CD4-positive, alpha-beta T cell (primary cell): Measurements from ENCODE around the gene PAPPA. TPM values are rescaled to one million over a fixed set of nuclear protein-coding genes. Genes with fewer than 3 reads are reported as not detected.

Experiments used
- ATAC-seq: fragments of 200-7000 bp; cut with Tn5 transposase; one replicate; pipeline ENCODE4 v1.10.0; 2022; ENCODE audit warnings: mild to moderate bottlenecking; ENCODE audit not compliant: poor library complexity
- CTCF ChIA-PET: fragments of 350-600 bp; sonication (Branson Sonifier 250); formaldehyde crosslinking; loops from one replicate; lab custom pipeline; 2021; ENCODE audit warnings: antibody characterized with exemption, inconsistent platforms; lab: Charles Lee
- POLR2A ChIA-PET: fragments of 350-600 bp; sonication (Branson Sonifier 250); formaldehyde crosslinking; loops from one replicate; lab custom pipeline; 2021; ENCODE audit warnings: antibody characterized with exemption, inconsistent platforms; lab: Charles Lee
- DNase-seq, 14 experiments: peaks; one replicate each; pipeline ENCODE4 v3.0.0-alpha.2; 2013 to 2020; ENCODE audit warnings: mixed read lengths in 2 of 14
- H3K27ac ChIP-seq, 2 donors: one replicate each; pipeline versions ENCODE4 v1.5.1 to v1.7.0; 2013; ENCODE audit warnings: low read length in 2 of 2, low read depth in 1 of 2, mild to moderate bottlenecking in 1 of 2
- H3K27me3 ChIP-seq, 2 experiments: 1 replicate in 1 of 2; 2 replicates in 1 of 2; pipeline versions ENCODE4 v1.6.1 to v1.7.0; 2013; ENCODE audit warnings: low read length in 2 of 2, control low read depth in 1 of 2, mild to moderate bottlenecking in 1 of 2, moderate library complexity in 1 of 2; ENCODE audit not compliant: insufficient read depth in 2 of 2, control insufficient read depth in 1 of 2
- H3K36me3 ChIP-seq: one replicate; pipeline ENCODE4 v1.6.1; 2013; ENCODE audit warnings: low read length, control low read depth; ENCODE audit not compliant: insufficient read depth
- H3K4me1 ChIP-seq: one replicate; pipeline ENCODE4 v1.6.1; 2013; ENCODE audit warnings: low read length, control low read depth; ENCODE audit not compliant: insufficient read depth
- H3K4me3 ChIP-seq: one replicate; pipeline ENCODE4 v1.5.1; 2013; ENCODE audit warnings: mild to moderate bottlenecking, low read length, moderate library complexity
- H3K9me3 ChIP-seq, 2 experiments: 1 replicate in 1 of 2; 2 replicates in 1 of 2; pipeline versions ENCODE4 v1.6.1 to v1.7.0; 2013; ENCODE audit warnings: low read length in 2 of 2, mild to moderate bottlenecking in 2 of 2, control low read depth in 1 of 2, moderate library complexity in 1 of 2; ENCODE audit not compliant: control insufficient read depth in 1 of 2, insufficient read depth in 1 of 2
- H3K27ac Mint-ChIP-seq: one replicate; pipeline ENCODE4 v1.8.0; 2020; ENCODE audit warnings: mixed read lengths
- H3K27me3 Mint-ChIP-seq: one replicate; pipeline ENCODE4 v1.8.0; 2021; ENCODE audit warnings: mixed read lengths
- H3K36me3 Mint-ChIP-seq: one replicate; pipeline ENCODE4 v1.8.0; 2021; ENCODE audit warnings: low read depth, mixed read lengths
- H3K4me1 Mint-ChIP-seq: one replicate; pipeline ENCODE4 v1.8.0; 2021; ENCODE audit warnings: low read depth, mixed read lengths
- H3K4me3 Mint-ChIP-seq: one replicate; pipeline ENCODE4 v1.8.0; 2020; ENCODE audit warnings: mild to moderate bottlenecking, mixed read lengths
- H3K9me3 Mint-ChIP-seq: one replicate; pipeline ENCODE4 v1.8.0; 2020; ENCODE audit warnings: mixed read lengths
- intact Hi-C, 2 experiments: fragments of 100-400 bp; cut with DNase I in 1 of 2; cut with micrococcal nuclease in 1 of 2; formaldehyde crosslinking; loops; one replicate each; pipeline versions ENCODE4 v1.15.1 to v1.9.0; 2023 to 2025; cut with DNase I, micrococcal nuclease
- total RNA-seq, 174 experiments: library from RNA in 2 of 174; stranded (reverse) in 2 of 174; gene quantifications; one replicate each; pipeline ENCODE4 v1.2.3 and lab custom pipeline; 2021 to 2026
- TF ChIP-seq, protein P1 (sequence below): fragments of 200-600 bp; IDR thresholded peaks from one replicate; pipeline ENCODE4 v1.8.0; 2022; ENCODE audit warnings: antibody characterized with exemption, mild to moderate bottlenecking

PAPPA gene
- total RNA-seq, 2 experiments from 2014 or later: 0.03 TPM; not detected in 1

GRCh38 chr9:116238225-116238624, 84.6 kb downstream of the PAPPA start:
- no peaks in the 10 kb centered on the region for H3K9me3 Mint-ChIP-seq
- DNase-seq (no peak), ATAC-seq (no peak)
- Histone ChIP-seq H3K4me1 (no peaks in the 10 kb centered on the region), H3K4me3 (no peak overlapping the region), H3K9me3 (no peaks in the 10 kb centered on the region), H3K27ac (no peak overlapping the region), H3K36me3 (no peaks in the 10 kb centered on the region), H3K27me3 (no peaks in the 10 kb centered on the region)
- H3K4me3 Mint-ChIP-seq: no peak overlapping the region
- H3K27me3 Mint-ChIP-seq: no peaks in the 10 kb centered on the region
- no peaks in the 10 kb centered on the region for H3K36me3 Mint-ChIP-seq
- ChIA-PET CTCF (no interaction called here), POLR2A (no interaction called here)
- intact Hi-C loops: no loop called here
- TF ChIP-seq, protein P1, sequence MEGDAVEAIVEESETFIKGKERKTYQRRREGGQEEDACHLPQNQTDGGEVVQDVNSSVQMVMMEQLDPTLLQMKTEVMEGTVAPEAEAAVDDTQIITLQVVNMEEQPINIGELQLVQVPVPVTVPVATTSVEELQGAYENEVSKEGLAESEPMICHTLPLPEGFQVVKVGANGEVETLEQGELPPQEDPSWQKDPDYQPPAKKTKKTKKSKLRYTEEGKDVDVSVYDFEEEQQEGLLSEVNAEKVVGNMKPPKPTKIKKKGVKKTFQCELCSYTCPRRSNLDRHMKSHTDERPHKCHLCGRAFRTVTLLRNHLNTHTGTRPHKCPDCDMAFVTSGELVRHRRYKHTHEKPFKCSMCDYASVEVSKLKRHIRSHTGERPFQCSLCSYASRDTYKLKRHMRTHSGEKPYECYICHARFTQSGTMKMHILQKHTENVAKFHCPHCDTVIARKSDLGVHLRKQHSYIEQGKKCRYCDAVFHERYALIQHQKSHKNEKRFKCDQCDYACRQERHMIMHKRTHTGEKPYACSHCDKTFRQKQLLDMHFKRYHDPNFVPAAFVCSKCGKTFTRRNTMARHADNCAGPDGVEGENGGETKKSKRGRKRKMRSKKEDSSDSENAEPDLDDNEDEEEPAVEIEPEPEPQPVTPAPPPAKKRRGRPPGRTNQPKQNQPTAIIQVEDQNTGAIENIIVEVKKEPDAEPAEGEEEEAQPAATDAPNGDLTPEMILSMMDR: no peak
- H3K4me1 Mint-ChIP-seq: no peaks in the 10 kb centered on the region
- no peak overlapping the region for H3K27ac Mint-ChIP-seq

- H3K36me3 ChIP-seq: no peaks in the 10 kb centered on the region
- no peaks in the 10 kb centered on the region for H3K27me3 ChIP-seq
- Mint-ChIP-seq H3K27me3 (no peaks in the 10 kb centered on the region), H3K27ac (no peak overlapping the region), H3K4me3 (no peak overlapping the region), H3K9me3 (no peaks in the 10 kb centered on the region), H3K4me1 (no peaks in the 10 kb centered on the region), H3K36me3 (no peaks in the 10 kb centered on the region)
- H3K27ac ChIP-seq: no peak overlapping the region
- H3K9me3 ChIP-seq: no peaks in the 10 kb centered on the region
- TF ChIP-seq, protein P1: no peak
- intact Hi-C loops: no loop called here
- ChIA-PET CTCF (no interaction called here), POLR2A (no interaction called here)
- H3K4me3 ChIP-seq: no peak overlapping the region
- no peaks in the 10 kb centered on the region for H3K4me1 ChIP-seq
- no peak for ATAC-seq
- DNase-seq: no peak
Measured at GRCh38 chr9:116238776-116239340, 85.3 kb downstream of the PAPPA start.

DNA sequence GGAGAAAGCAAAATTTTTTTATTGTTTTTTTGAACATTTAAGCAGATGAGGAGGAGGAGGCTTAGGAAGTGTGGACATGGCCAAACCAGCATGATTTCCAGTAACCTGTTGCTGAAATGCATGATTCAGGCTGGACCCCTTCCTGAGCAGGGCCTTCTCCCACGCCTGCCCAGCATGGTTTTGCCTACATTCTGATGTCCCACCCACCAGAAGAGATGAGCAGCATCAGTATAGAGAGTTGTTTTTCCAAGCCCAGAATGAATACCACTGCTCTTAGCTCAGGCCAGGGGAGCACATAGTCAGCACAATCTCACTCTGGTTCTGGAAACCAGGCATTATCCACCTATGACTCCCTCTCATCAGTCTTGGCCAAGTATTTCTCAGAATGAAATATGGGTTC, 90.1 kb downstream of the PAPPA start:
- Mint-ChIP-seq H3K4me3 (no peak overlapping the region), H3K27me3 (no peaks in the 10 kb centered on the region), H3K27ac (no peak overlapping the region), H3K9me3 (no peaks in the 10 kb centered on the region), H3K36me3 (no peaks in the 10 kb centered on the region), H3K4me1 (no peaks in the 10 kb centered on the region)
- no peak overlapping the region for H3K27ac ChIP-seq
- ChIA-PET POLR2A (no interaction called here), CTCF (no interaction called here)
- no peak overlapping the region for H3K4me3 ChIP-seq
- DNase-seq (no peak), ATAC-seq (no peak)
- no peaks in the 10 kb centered on the region for H3K27me3 ChIP-seq
- TF ChIP-seq, protein P1: no peak
- no peaks in the 10 kb centered on the region for H3K4me1 ChIP-seq
- intact Hi-C loops: no loop called here
- no peaks in the 10 kb centered on the region for H3K9me3 ChIP-seq
- no peaks in the 10 kb centered on the region for H3K36me3 ChIP-seq
